K562 (cell line): ENCODE data around the gene S100A3. TPM values are rescaled to one million over a fixed set of nuclear protein-coding genes. Genes with fewer than 3 reads are reported as not detected.
A peak's percentile ranks its signal among the peaks of the same experiment; 100 is the strongest.

Experiments
- ADNP ChIP-seq: fragments of 200-800 bp; sonication (Bioruptor generic); IDR thresholded peaks from 2 replicates; pipeline ENCODE4 v1.6.1; 2016; ENCODE audit warnings: missing genetic modification characterization, missing compliant biosample characterization
- ATF2 ChIP-seq: sonication (generic); formaldehyde crosslinking; IDR thresholded peaks from 2 replicates; pipeline ENCODE4 v1.8.1; 2022; ENCODE audit warnings: missing genetic modification reagents
- CCAR2 ChIP-seq: fragments of 200-400 bp; formaldehyde crosslinking; IDR thresholded peaks from 2 replicates; pipeline ENCODE4 v1.6.1; 2017; ENCODE audit warnings: mild to moderate bottlenecking, low read depth, low read length
- ETS1 ChIP-seq: conservative IDR thresholded peaks from 2 replicates; pipeline ENCODE4 v1.6.1; 2011; ENCODE audit warnings: low read depth, mild to moderate bottlenecking, low read length; ENCODE audit not compliant: control insufficient read depth
- ETS2 ChIP-seq: IDR thresholded peaks from 2 replicates; pipeline ENCODE4 v1.6.1; 2016; ENCODE audit warnings: borderline replicate concordance, missing genetic modification characterization, mild to moderate bottlenecking, moderate library complexity, missing compliant biosample characterization; ENCODE audit not compliant: poor library complexity, severe bottlenecking
- MAFG ChIP-seq: fragments of 450-650 bp; conservative IDR thresholded peaks from 2 replicates; pipeline ENCODE4 v1.6.1; 2016; ENCODE audit warnings: missing genetic modification characterization, missing compliant biosample characterization
- MTA1 ChIP-seq: fragments of 450-650 bp; IDR thresholded peaks from 2 replicates; pipeline ENCODE4 v1.6.1; 2017; ENCODE audit warnings: borderline replicate concordance
- MYBL2 ChIP-seq, 2 experiments: fragments of 450-650 bp in 1 of 2; sonication (generic) in 1 of 2; formaldehyde crosslinking in 1 of 2; IDR thresholded peaks; 2 replicates each; pipeline versions ENCODE4 v1.6.1 to v1.8.1; 2017 to 2022; ENCODE audit warnings: borderline replicate concordance in 1 of 2, inconsistent platforms in 1 of 2, low read depth in 1 of 2, mild to moderate bottlenecking in 1 of 2, missing genetic modification reagents in 1 of 2, moderate library complexity in 1 of 2
- NFE2 ChIP-seq: IDR thresholded peaks from 2 replicates; pipeline ENCODE4 v1.6.1; 2014; ENCODE audit warnings: antibody characterized with exemption, low read depth
- RBM22 ChIP-seq: fragments of 200-400 bp; formaldehyde crosslinking; IDR thresholded peaks from 2 replicates; pipeline ENCODE4 v1.6.1; 2018; ENCODE audit warnings: low read length, low read depth; ENCODE audit not compliant: poor library complexity, severe bottlenecking
- SP2 ChIP-seq: IDR thresholded peaks from 2 replicates; pipeline ENCODE4 v1.6.1; 2011; ENCODE audit warnings: mild to moderate bottlenecking, low read depth, low read length, moderate library complexity; ENCODE audit not compliant: poor library complexity, severe bottlenecking; ENCODE audit errors: extremely low read depth
- SRSF1 ChIP-seq: fragments of 200-400 bp; formaldehyde crosslinking; IDR thresholded peaks from 2 replicates; pipeline ENCODE4 v1.6.1; 2017; ENCODE audit warnings: mild to moderate bottlenecking, low read depth, low read length, moderate library complexity
- THRB ChIP-seq: fragments of 450-650 bp; formaldehyde crosslinking; conservative IDR thresholded peaks from 2 replicates; pipeline ENCODE4 v1.4.0; 2022; ENCODE audit warnings: mild to moderate bottlenecking, missing genetic modification characterization
- TRIM24 ChIP-seq, 2 experiments: fragments of 450-650 bp; IDR thresholded peaks; 2 replicates each; pipeline ENCODE4 v1.6.1; 2016
- VEZF1 ChIP-seq: fragments of 200-800 bp; sonication (Bioruptor generic); IDR thresholded peaks from 2 replicates; pipeline ENCODE4 v1.6.1; 2017; ENCODE audit warnings: missing genetic modification characterization, missing compliant biosample characterization
- ZBTB5 ChIP-seq: fragments of 450-650 bp; IDR thresholded peaks from 2 replicates; pipeline ENCODE4 v1.6.1; 2017; ENCODE audit warnings: antibody characterized with exemption
- ZNF12 ChIP-seq: sonication (generic); formaldehyde crosslinking; IDR thresholded peaks from 2 replicates; pipeline ENCODE4 v1.4.0; 2020; ENCODE audit warnings: mild to moderate bottlenecking, missing genetic modification reagents
- ZNF197 ChIP-seq: fragments of 200-800 bp; sonication (Bioruptor generic); IDR thresholded peaks from 2 replicates; pipeline ENCODE4 v1.6.1; 2016; ENCODE audit warnings: low read depth, missing genetic modification characterization, missing compliant biosample characterization
- polyA plus RNA-seq, 8 experiments: library from polyadenylated mRNA; depleted of rRNA in 4 of 8; stranded (reverse) in 5 of 8; unstranded in 3 of 8; fragments of >200 nt; fragmentation: Nextera tagmentation in 2 of 8; fragmentation: Illumina TruSeq in 1 of 8; extraction: Ambion mirVana in 2 of 8; extraction: Trizol in 1 of 8; gene quantifications; 2 replicates each; pipeline versions ENCODE4 v1.2.1 to v1.2.3, GENCODE V29; 2011 to 2014; ENCODE audit warnings: inconsistent platforms in 1 of 8, missing spikeins in 1 of 8
- total RNA-seq, 7 experiments: library from RNA; depleted of rRNA in 6 of 7; stranded (reverse); fragments of >200 nt in 6 of 7; fragmentation: Illumina TruSeq in 2 of 7; extraction: Trizol in 2 of 7; gene quantifications; 2 replicates each; pipeline versions ENCODE4 v1.2.1 to v1.2.3, GENCODE V29; 2011 to 2021; ENCODE audit warnings: low replicate concordance in 1 of 7

Gene S100A3
- total and polyA plus RNA-seq, 9 of the 15 experiments (the other 6 are each of a cell fraction or from before 2014, with no cell fraction given), result 0.08 to 1.7 (median 0.18) TPM; not detected in 4

GRCh38 chr1:153566414-153567371 lies 17.6 kb upstream of the S100A3 start (continued):
- TF ChIP-seq ETS1 (no peak), ETS2 (tag) (no peak), ZNF12 (CRISPR knock-in tag) (no peak), MAFG (tag) (peak; percentile 73), ZNF197 (CRISPR knock-in tag) (no peak), ADNP (tag) (no peak), RBM22 (no peak), ATF2 (CRISPR knock-in tag) (no peak), ZBTB5 (no peak), NFE2 (peak; percentile 96), SRSF1 (no peak), THRB (CRISPR knock-in tag) (0 out of 2 replicates have a peak, but pooled peaks have one; percentile 75), MYBL2 (IDR thresholded peaks at IDR 0.05; ENCODE audit: low read depth) (no peak), MYBL2 (CRISPR knock-in tag; IDR thresholded peaks at IDR 0.05; ENCODE audit: borderline replicate concordance) (no peak), MTA1 (peak; percentile 79; the same call in 1 of the 2 replicates), SP2 (no peak), TRIM24 (IDR thresholded peaks at IDR 0.05) (peak; percentile 80 to 81; a peak in 3 of 4 replicates), VEZF1 (CRISPR knock-in tag) (peak; percentile 91), CCAR2 (no peak)
